Esophagus muscularis mucosa (tissue), 4 donors: Measurements from ENCODE around the gene NFIB. TPM values are rescaled to one million over a fixed set of nuclear protein-coding genes. Genes with fewer than 3 reads are reported as not detected.

ENCODE experiments used
- DNase-seq: peaks from one replicate; pipeline ENCODE4 v3.0.0-alpha.2; 2017; ENCODE audit errors: extremely low spot score
- H3K27ac ChIP-seq, 4 donors: fragments of 200-600 bp; sonication (generic); replicated peaks in 1 of 4; 1 replicate in 3 of 4; 2 replicates in 1 of 4; pipeline ENCODE4 v1.5.1; 2016 to 2019; ENCODE audit warnings: mild to moderate bottlenecking in 1 of 4
- H3K27me3 ChIP-seq, 4 donors: fragments of 200-600 bp; sonication (generic); one replicate each; pipeline versions ENCODE4 v1.5.1 to v1.6.0; 2016 to 2019
- H3K36me3 ChIP-seq, 4 donors: fragments of 200-600 bp; sonication (generic); one replicate each; pipeline ENCODE4 v1.5.1; 2016 to 2019
- H3K4me1 ChIP-seq, 4 donors: fragments of 200-600 bp; sonication (generic); one replicate each; pipeline ENCODE4 v1.5.1; 2016 to 2019
- H3K4me3 ChIP-seq, 4 donors: fragments of 200-600 bp; sonication (generic); 1 replicate in 2 of 4; 2 replicates in 2 of 4; pipeline ENCODE4 v1.5.1; 2016 to 2019; ENCODE audit warnings: mild to moderate bottlenecking in 4 of 4, moderate library complexity in 1 of 4
- H3K9me3 ChIP-seq, 4 donors: fragments of 200-600 bp; sonication (generic); 1 replicate in 3 of 4; 2 replicates in 1 of 4; pipeline ENCODE4 v1.5.1; 2016 to 2019
- EP300 ChIP-seq: sonication (generic); formaldehyde crosslinking; IDR thresholded peaks from one replicate; pipeline ENCODE4 v1.6.1; 2017; ENCODE audit warnings: antibody characterized with exemption
- POLR2A ChIP-seq: fragments of 450-650 bp; IDR thresholded peaks from one replicate; pipeline ENCODE4 v1.6.1; 2017; ENCODE audit warnings: antibody characterized with exemption, moderate library complexity, mild to moderate bottlenecking, low read depth
- POLR2AphosphoS5 ChIP-seq, 2 donors: sonication (generic); formaldehyde crosslinking; IDR thresholded peaks; one replicate each; pipeline ENCODE4 v1.6.1; 2017; ENCODE audit warnings: antibody characterized with exemption in 2 of 2
- WGBS: methylation state at CpG from one replicate; pipeline ENCODE4 v1.1.5; 2018; 5-methylcytosine and 5-hydroxymethylcytosine counted together
- intact Hi-C: fragments of 100-400 bp; cut with DNase I; formaldehyde crosslinking; loops from one replicate; pipeline ENCODE4 v1.15.1; 2023
- total RNA-seq, 4 donors: library from RNA; depleted of rRNA; stranded (reverse); fragments of >200 nt; gene quantifications; one replicate each; pipeline versions ENCODE4 v1.1.0 to v1.2.1, GENCODE V29; 2016
- TF ChIP-seq, protein P1 (sequence below), 3 experiments: fragments of 200-600 bp in 2 of 3; fragments of 450-650 bp in 1 of 3; sonication (generic) in 2 of 3; IDR thresholded peaks; one replicate each; pipeline ENCODE4 v1.5.1; 2017 to 2019; ENCODE audit warnings: antibody characterized with exemption in 3 of 3, mild to moderate bottlenecking in 2 of 3, moderate library complexity in 1 of 3

Gene NFIB
- total RNA-seq, 4 donors from 2014 or later, result 38.1 to 64.4 (median 55.8) TPM

DNA sequence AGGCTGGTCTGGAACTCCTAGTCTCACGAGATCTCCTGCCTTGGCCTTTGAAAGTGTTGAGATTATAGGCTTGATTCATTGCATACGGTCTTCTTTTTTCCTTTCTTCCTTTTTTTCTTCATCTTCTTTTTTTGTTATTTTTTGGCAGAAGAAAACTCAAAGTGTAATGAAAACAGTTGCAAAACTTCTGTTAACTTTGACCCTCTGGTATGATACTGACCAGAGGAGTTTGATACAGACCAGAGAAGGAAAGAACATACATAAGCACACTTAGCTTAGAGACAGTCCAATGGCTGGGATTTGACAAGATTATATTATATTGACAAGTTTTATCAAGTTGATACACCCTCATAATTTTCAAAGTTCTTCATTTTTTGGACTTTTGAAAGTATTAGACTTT is 181.2 kb downstream of the NFIB start:
- no peaks in the 10 kb centered on the region for H3K27me3 ChIP-seq
- no peaks in the 10 kb centered on the region for H3K36me3 ChIP-seq
- TF ChIP-seq, protein P1, sequence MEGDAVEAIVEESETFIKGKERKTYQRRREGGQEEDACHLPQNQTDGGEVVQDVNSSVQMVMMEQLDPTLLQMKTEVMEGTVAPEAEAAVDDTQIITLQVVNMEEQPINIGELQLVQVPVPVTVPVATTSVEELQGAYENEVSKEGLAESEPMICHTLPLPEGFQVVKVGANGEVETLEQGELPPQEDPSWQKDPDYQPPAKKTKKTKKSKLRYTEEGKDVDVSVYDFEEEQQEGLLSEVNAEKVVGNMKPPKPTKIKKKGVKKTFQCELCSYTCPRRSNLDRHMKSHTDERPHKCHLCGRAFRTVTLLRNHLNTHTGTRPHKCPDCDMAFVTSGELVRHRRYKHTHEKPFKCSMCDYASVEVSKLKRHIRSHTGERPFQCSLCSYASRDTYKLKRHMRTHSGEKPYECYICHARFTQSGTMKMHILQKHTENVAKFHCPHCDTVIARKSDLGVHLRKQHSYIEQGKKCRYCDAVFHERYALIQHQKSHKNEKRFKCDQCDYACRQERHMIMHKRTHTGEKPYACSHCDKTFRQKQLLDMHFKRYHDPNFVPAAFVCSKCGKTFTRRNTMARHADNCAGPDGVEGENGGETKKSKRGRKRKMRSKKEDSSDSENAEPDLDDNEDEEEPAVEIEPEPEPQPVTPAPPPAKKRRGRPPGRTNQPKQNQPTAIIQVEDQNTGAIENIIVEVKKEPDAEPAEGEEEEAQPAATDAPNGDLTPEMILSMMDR (IDR thresholded peaks at IDR 0.05), result no peak
- TF ChIP-seq EP300 (no peak), POLR2A (no peak), POLR2AphosphoS5 (IDR thresholded peaks at IDR 0.05) (no peak)
- H3K4me3 ChIP-seq, result no peak overlapping the region
- 83% methylated on average over 2 of the region's 2 CpGs for WGBS
- intact Hi-C loops, result no loop called here
- no peak for DNase-seq
- peaks cover 11 to 19% (median 18%) of the 10 kb centered on the region in 4 donors for H3K4me1 ChIP-seq
- H3K9me3 ChIP-seq, result no peaks in the 10 kb centered on the region
- H3K27ac ChIP-seq, result peak overlapping the region in 1 of 4 donors; percentile 37

DNA sequence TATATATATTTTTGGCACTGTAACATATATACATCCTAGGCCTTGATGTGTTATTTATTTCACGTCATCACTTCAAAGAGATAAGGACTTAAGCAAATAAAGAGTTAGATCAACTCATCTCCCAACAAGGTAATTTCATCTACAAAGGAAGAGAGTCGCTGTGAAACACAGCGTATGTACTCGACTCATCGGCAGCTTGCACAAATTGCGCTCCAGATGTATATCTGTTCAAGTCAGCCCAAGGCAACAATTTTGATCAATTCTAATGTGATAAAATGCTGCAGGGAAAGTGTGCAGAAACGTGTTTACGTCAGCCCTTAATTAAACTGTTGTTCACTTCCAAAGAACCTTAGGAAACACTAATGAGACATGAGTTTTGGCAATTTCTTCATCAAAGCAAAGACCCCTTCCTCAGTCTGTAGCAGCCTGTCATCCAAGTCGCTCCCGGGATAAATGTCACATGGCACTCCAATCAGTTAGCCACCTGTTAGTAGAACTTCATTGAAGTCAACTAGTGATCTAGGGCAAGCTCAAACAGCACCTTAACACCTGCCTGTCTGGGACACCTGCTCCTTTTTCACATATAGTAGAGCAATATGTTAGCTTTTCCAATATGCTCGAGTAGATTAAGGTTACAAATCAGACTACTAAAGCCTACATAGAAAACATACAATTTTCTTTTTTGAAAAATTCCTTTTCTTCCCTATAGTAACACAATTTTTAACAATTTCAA is 182.4 kb downstream of the NFIB start:
- H3K4me3 ChIP-seq, result no peak overlapping the region
- no peaks in the 10 kb centered on the region for H3K9me3 ChIP-seq
- DNase-seq, result no peak
- no peaks in the 10 kb centered on the region for H3K27me3 ChIP-seq
- no peak overlapping the region for H3K27ac ChIP-seq
- intact Hi-C loops, result no loop called here
- 90% methylated on average over 11 of the region's 11 CpGs for WGBS
- TF ChIP-seq POLR2AphosphoS5 (IDR thresholded peaks at IDR 0.05), result no peak
- TF ChIP-seq EP300, result no peak
- H3K4me1 ChIP-seq, result peaks cover 11 to 19% (median 18%) of the 10 kb centered on the region in 4 donors
- peaks cover 0 to 3% (median under 1%) of the 10 kb centered on the region in 4 donors for H3K36me3 ChIP-seq

DNA sequence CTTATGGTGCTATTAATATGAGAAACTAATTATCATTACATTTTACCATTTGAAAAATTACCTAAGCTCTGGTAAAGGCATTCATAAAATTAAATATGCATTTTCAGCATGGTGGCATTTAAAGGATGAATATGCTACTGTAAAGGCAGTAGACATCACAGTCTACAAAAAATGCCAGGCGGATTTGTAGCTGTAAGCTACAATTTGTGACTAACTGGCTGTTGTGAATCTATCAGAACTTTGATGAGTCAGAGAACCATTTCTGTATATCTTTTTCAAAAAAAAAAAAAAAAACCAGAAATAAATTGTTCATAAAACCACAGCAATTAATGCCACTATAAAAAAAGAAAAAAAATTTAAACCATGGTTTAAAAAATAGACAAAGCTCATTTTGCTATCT is 186.3 kb downstream of the NFIB start:
- Histone ChIP-seq H3K9me3 (no peaks in the 10 kb centered on the region), H3K36me3 (peaks cover 0 to 31% (median 15%) of the 10 kb centered on the region in 4 donors), H3K27me3 (no peaks in the 10 kb centered on the region), H3K4me3 (no peak overlapping the region), H3K27ac (no peak overlapping the region), H3K4me1 (peaks cover 0 to 7% (median 3%) of the 10 kb centered on the region in 4 donors)
- intact Hi-C loops, result no loop called here
- TF ChIP-seq, protein P1 (IDR thresholded peaks at IDR 0.05), result no peak
- TF ChIP-seq EP300, result no peak
- TF ChIP-seq POLR2A, result no peak
- TF ChIP-seq POLR2AphosphoS5 (IDR thresholded peaks at IDR 0.05), result no peak
- DNase-seq, result no peak
- WGBS, result 85% methylated on average over 1 of the region's 1 CpG

DNA sequence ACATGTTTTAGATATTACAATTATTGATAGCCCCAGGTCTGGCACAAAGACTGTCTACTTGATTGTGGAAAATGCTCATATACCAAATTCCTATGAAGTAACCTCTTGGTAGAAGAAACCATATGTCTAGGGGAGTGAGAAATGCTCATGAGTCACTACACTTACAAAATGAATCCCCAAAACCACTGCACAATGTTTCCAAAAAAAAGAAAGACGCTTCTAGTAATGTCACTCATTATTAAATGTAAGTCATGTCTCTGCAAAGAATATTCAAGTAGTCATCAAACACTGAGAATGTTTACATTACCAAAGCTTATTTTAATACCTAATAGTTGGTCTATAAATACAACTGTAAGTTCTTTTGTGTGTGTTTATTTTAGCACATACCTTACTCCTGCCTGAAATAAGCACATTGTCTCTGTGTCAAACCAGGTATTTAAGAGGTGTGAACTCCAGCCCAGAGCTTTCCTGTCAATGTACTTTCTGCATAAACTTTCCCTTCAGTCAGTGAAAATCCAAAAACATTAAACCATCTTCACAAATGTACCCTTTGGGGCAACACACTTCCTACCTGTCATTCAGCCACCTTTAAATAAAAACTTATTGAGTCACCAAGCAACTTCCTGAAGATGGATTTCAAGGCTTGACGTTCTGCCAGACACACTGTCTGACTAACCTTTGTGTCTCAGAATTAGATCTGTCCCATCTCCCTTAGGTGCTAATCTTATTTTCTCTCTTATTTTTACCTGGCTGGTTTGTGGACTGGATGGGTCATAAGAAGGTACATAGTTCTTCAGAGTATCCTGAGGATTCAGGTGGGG is 194.0 kb downstream of the NFIB start:
- H3K27me3 ChIP-seq, result no peaks in the 10 kb centered on the region
- DNase-seq, result no peak
- H3K27ac ChIP-seq, result no peak overlapping the region
- peaks cover 0 to 14% (median 12%) of the 10 kb centered on the region in 4 donors for H3K4me1 ChIP-seq
- WGBS, result 48% methylated on average over 2 of the region's 2 CpGs
- no peak overlapping the region for H3K4me3 ChIP-seq
- H3K36me3 ChIP-seq, result peaks cover 0 to 80% (median 23%) of the 10 kb centered on the region in 4 donors
- intact Hi-C loops, result no loop called here
- no peaks in the 10 kb centered on the region for H3K9me3 ChIP-seq
- TF ChIP-seq POLR2AphosphoS5 (IDR thresholded peaks at IDR 0.05), result no peak
- no peak for TF ChIP-seq POLR2A

DNA sequence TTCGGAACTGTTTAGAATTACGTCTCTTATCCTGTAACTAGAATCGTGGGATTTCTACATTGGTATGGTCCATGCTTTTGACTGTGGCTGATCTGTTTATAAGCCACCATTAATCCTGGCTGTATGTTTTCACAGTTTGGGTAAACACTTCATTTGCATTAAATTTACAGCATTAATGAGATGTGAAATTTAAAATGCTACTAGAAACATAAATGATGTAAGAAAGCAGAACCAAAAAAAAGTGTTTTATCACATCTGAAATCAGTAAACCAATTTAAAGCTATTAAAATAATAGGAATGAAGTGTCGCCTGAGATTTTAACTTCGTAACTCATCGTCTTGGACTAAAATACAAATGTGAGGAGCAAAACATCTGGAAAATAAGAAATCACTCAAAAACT is 201.7 kb downstream of the NFIB start:
- DNase-seq, result no peak
- 87% methylated on average over 6 of the region's 6 CpGs for WGBS
- Histone ChIP-seq H3K4me3 (no peak overlapping the region), H3K36me3 (peaks cover 10 to 54% (median 39%) of the 10 kb centered on the region in 4 donors), H3K9me3 (no peaks in the 10 kb centered on the region), H3K27me3 (no peaks in the 10 kb centered on the region), H3K4me1 (peaks cover 0 to 4% (median 2%) of the 10 kb centered on the region in 4 donors), H3K27ac (no peak overlapping the region)
- intact Hi-C loops, result no loop called here
- TF ChIP-seq POLR2A (no peak), EP300 (no peak), POLR2AphosphoS5 (IDR thresholded peaks at IDR 0.05) (no peak)
- TF ChIP-seq, protein P1 (IDR thresholded peaks at IDR 0.05), result no peak
